HG02571 (cell line): ENCODE data around the gene NLRC5.
"Not testable (repeated sequence)": the region's sequence is repeated elsewhere in the genome, so short reads cannot be mapped to it uniquely, and the experiment has no call there.

Source experiments
- ATAC-seq: cut with Tn5 transposase; IDR thresholded peaks from one replicate; pipeline ENCODE4 v1.9.1; 2021; ENCODE audit warnings: mild to moderate bottlenecking, moderate library complexity; ENCODE audit not compliant: unreplicated experiment

The NLRC5 gene

GRCh38 chr16:56961851-56962281 is 27.5 kb upstream of the NLRC5 start, which contains the start of gene CETP:
Gene CETP (plus strand): TSS chr16:56961950. CDS start chr16:56961980, 30 bp downstream.
- ATAC-seq: no peak

GRCh38 chr16:56964243-56965148 is 24.9 kb upstream of the NLRC5 start:
- ATAC-seq: no peak

- no peak for ATAC-seq
These were observed 23.9 kb upstream of the NLRC5 start for GRCh38 chr16:56965149-56966092.

- ATAC-seq: no peak
These were observed 23.3 kb upstream of the NLRC5 start for GRCh38 chr16:56966093-56966475.

GRCh38 chr16:56967733-56968132 is 21.6 kb upstream of the NLRC5 start:
- ATAC-seq: no peak

GRCh38 chr16:56969769-56970168 is 19.6 kb upstream of the NLRC5 start:
- no peak for ATAC-seq

- ATAC-seq: no peak
These were observed 18.2 kb upstream of the NLRC5 start for GRCh38 chr16:56970934-56971767.

GRCh38 chr16:56971768-56972043 is 17.7 kb upstream of the NLRC5 start:
- no peak for ATAC-seq

GRCh38 chr16:56972403-56973293 is 16.7 kb upstream of the NLRC5 start:
- no peak for ATAC-seq

GRCh38 chr16:56973294-56973689 is 16.1 kb upstream of the NLRC5 start:
- no peak for ATAC-seq

GRCh38 chr16:56973899-56974298 is 15.5 kb upstream of the NLRC5 start:
- not testable (repeated sequence) for ATAC-seq

GRCh38 chr16:56974549-56975300 is 14.6 kb upstream of the NLRC5 start:
- no peak for ATAC-seq

- ATAC-seq: no peak
These were observed 13.6 kb upstream of the NLRC5 start for GRCh38 chr16:56975714-56976113.

- ATAC-seq: no peak
These were observed 12.1 kb upstream of the NLRC5 start for GRCh38 chr16:56977216-56977615.

GRCh38 chr16:56977823-56978430 is 11.4 kb upstream of the NLRC5 start:
- ATAC-seq: no peak

GRCh38 chr16:56980201-56980535 is 9.2 kb upstream of the NLRC5 start:
- no peak for ATAC-seq

GRCh38 chr16:56980792-56981724 is 8.3 kb upstream of the NLRC5 start:
- ATAC-seq: no peak
